HUES6 (cell line): ENCODE data around the gene TGM3.

Source experiments
- H3K27ac ChIP-seq: 2 replicates; pipeline ENCODE4 v1.7.0; 2013; ENCODE audit warnings: low read depth, mild to moderate bottlenecking, low read length, inconsistent platforms
- H3K27me3 ChIP-seq: 2 replicates; pipeline ENCODE4 v1.6.1; 2013; ENCODE audit warnings: low read length; ENCODE audit not compliant: control insufficient read depth, insufficient read depth
- H3K36me3 ChIP-seq: 2 replicates; pipeline ENCODE4 v1.6.1; 2013; ENCODE audit warnings: low read length; ENCODE audit not compliant: control insufficient read depth, insufficient read depth
- H3K4me1 ChIP-seq: 2 replicates; pipeline ENCODE4 v1.6.1; 2013; ENCODE audit warnings: low read length; ENCODE audit not compliant: control insufficient read depth, insufficient read depth
- H3K4me3 ChIP-seq: 2 replicates; pipeline ENCODE4 v1.5.1; 2013; ENCODE audit warnings: low read depth, low read length
- H3K9ac ChIP-seq: one replicate; pipeline ENCODE4 v1.6.1; 2013; ENCODE audit warnings: mild to moderate bottlenecking, low read length
- H3K9me3 ChIP-seq: 2 replicates; pipeline ENCODE4 v1.6.1; 2013; ENCODE audit warnings: low read depth, low read length; ENCODE audit not compliant: control insufficient read depth, insufficient read depth

TGM3 gene

DNA sequence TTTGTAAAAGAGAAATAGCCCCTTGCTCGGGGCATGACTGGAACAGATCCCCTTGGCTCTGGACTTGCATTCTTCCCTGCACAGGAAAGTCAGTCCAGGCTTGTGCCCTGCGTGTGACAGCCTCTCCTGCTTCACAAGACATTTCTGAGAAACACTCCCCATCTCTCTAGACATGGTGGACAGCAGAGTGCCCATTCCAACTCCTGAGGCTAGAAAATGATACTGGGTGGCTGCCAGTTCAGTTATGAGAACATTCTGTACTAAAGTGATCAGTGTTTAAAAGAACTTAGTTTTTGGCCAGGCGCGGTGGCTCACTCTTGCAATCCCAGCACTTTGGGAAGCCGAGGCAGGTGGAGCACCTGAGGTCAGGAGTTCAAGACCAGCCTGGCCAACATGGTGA is 41.3 kb downstream of the TGM3 start:
- no peak overlapping the region for H3K27ac ChIP-seq

DNA sequence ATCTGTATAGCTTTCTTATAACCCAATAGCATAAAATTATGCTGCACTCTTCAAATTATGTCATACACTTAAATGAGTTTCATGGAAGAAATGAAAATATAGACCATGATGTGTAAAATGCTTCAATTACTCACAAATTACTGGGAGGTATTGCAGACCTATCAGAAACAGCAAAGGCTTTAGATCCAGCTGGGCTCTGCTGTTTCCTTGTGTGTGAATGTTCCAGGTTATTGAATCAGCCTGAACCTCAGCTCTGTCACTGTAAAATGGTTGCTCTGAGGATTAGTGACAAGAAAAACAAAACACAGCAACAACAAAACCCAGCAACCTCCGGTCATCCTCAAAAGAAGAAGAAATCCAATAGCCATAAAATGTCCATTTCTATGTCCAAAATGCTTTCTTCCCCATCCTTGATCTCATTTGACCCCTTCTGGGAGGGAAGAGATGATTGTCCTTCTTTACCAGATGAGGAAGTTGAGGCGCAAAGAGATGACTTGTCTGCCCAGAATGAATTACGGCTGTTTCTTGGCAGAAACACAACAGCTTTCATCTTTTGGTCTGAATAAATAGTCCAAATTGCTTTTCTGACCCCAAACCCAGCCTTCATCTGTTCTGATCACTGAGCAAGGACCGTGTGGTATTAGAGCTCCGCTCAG is 42.7 kb downstream of the TGM3 start:
- H3K9ac ChIP-seq = no peak overlapping the region
- no peaks in the 10 kb centered on the region for H3K36me3 ChIP-seq
- no peaks in the 10 kb centered on the region for H3K9me3 ChIP-seq
- no peaks in the 10 kb centered on the region for H3K27me3 ChIP-seq
- no peaks in the 10 kb centered on the region for H3K4me1 ChIP-seq
- no peak overlapping the region for H3K27ac ChIP-seq
- H3K4me3 ChIP-seq = no peak overlapping the region

More for the DNA sequence above, 41.3 kb downstream of the TGM3 start:
- no peaks in the 10 kb centered on the region for H3K4me1 ChIP-seq
- H3K4me3 ChIP-seq = no peak overlapping the region
- no peak overlapping the region for H3K9ac ChIP-seq
- no peaks in the 10 kb centered on the region for H3K27me3 ChIP-seq
- no peaks in the 10 kb centered on the region for H3K36me3 ChIP-seq
- no peaks in the 10 kb centered on the region for H3K9me3 ChIP-seq

DNA sequence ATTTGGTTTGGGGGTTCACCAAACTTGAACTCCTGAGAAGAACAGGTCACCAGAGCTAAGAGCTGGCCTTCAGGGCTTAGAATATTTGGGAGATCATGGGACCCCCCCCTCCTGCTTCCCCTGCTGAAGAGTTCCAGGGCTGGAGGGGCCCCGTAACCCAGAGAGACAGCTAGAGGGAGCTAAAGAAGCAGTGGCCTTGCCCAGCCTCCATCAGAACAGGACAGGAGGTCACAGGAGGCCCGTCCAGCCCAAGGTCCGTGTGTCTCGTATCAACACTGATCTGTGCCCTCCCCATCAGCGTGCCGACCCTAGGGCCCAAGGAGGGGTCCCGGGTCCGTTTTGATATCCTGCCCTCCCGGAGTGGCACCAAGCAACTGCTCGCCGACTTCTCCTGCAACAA is 44.3 kb downstream of the TGM3 start:
- H3K36me3 ChIP-seq = no peaks in the 10 kb centered on the region
- no peaks in the 10 kb centered on the region for H3K4me1 ChIP-seq
- H3K9me3 ChIP-seq = no peaks in the 10 kb centered on the region
- H3K27me3 ChIP-seq = no peaks in the 10 kb centered on the region
- no peak overlapping the region for H3K9ac ChIP-seq
- no peak overlapping the region for H3K4me3 ChIP-seq
- no peak overlapping the region for H3K27ac ChIP-seq

DNA sequence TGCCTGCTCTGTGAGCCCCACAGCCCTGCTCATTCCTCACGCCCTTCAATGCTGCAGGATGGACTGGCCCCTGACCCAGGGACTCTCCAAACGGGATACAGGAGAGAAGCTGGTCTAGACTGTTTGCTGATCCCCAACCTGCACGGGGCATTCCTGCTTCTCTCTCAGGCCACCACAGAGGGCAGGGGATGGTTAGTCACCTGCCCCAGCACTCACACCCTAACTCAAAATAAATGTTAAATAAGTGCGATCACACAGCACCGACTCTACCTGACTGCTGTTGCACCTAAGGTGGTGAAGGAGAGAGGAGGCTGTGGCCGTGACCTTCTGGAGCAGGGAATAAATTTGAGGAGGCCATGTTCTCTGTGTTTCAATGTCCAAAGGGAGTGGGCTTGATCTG is 45.0 kb downstream of the TGM3 start:
- Histone ChIP-seq H3K4me1 (no peaks in the 10 kb centered on the region), H3K9me3 (no peaks in the 10 kb centered on the region), H3K27ac (no peak overlapping the region), H3K36me3 (no peaks in the 10 kb centered on the region), H3K9ac (no peak overlapping the region), H3K4me3 (no peak overlapping the region), H3K27me3 (no peaks in the 10 kb centered on the region)

DNA sequence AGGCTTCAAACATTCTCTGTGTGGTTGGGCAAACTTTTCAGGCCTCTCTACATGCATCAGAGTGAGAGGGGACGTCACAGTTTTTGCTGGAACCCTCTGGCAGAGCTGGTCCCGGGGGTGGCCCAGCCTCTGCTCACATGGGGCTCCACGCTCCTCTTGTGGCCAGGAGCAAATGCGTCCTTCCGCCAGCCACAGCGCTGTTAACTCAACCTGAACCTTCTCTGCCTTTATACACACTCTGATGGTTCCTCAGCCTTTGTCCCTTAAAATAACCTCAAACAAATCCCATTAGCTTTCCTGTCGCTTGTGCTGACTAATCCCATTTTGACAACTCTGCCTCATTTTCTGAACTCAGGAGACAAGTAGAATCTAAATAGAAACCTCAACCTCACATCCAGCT is 45.5 kb downstream of the TGM3 start:
- H3K27ac ChIP-seq = no peak overlapping the region
- H3K27me3 ChIP-seq = no peaks in the 10 kb centered on the region
- H3K4me1 ChIP-seq = no peaks in the 10 kb centered on the region
- H3K9ac ChIP-seq = no peak overlapping the region
- H3K9me3 ChIP-seq = no peaks in the 10 kb centered on the region
- no peaks in the 10 kb centered on the region for H3K36me3 ChIP-seq
- no peak overlapping the region for H3K4me3 ChIP-seq

DNA sequence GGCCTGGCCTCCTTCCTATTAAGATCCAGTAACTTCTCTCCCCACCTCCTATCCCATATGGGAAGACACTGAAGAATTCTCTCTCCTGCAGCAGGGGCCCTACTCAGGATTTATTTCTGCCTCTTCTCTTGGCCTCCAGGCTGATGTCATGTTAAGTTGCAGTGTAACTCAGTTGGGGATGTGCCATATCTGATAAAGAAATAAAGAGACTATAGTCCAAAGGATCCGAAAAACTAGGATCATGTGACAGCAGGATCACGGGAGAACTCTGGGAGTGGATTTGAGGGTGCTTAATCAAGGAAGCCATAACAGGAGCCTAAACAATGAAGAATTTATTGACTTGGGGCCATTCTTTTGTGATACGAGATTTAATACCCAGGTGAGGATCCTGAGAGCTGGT is 46.4 kb downstream of the TGM3 start:
- Histone ChIP-seq H3K36me3 (no peaks in the 10 kb centered on the region), H3K4me1 (no peaks in the 10 kb centered on the region), H3K9me3 (no peaks in the 10 kb centered on the region), H3K9ac (no peak overlapping the region), H3K27me3 (no peaks in the 10 kb centered on the region), H3K27ac (no peak overlapping the region), H3K4me3 (no peak overlapping the region)

DNA sequence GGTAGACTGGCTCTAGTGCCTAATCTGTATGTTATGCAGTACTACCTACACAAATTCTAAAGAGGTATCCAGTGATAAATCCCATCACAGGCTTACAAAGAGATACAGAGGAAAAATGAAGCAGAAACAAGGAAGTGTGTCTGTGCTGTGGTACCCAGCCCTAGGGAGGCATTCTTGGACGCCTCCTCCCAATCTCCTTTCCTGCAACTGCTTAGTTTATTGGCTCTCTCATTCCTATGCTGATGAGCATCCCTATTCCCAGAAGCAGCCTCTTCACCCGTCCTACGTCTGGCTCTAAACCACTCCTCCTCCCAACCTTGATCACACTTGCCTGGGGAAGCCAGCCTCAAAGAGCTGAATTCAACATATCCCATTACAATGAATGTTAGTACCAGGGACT is 50.4 kb downstream of the TGM3 start:
- no peaks in the 10 kb centered on the region for H3K36me3 ChIP-seq
- H3K27me3 ChIP-seq = no peaks in the 10 kb centered on the region
- no peak overlapping the region for H3K27ac ChIP-seq
- H3K9me3 ChIP-seq = no peaks in the 10 kb centered on the region
- no peaks in the 10 kb centered on the region; the same call in 1 of the 2 replicates for H3K4me1 ChIP-seq
- no peak overlapping the region for H3K4me3 ChIP-seq
- no peak overlapping the region for H3K9ac ChIP-seq

DNA sequence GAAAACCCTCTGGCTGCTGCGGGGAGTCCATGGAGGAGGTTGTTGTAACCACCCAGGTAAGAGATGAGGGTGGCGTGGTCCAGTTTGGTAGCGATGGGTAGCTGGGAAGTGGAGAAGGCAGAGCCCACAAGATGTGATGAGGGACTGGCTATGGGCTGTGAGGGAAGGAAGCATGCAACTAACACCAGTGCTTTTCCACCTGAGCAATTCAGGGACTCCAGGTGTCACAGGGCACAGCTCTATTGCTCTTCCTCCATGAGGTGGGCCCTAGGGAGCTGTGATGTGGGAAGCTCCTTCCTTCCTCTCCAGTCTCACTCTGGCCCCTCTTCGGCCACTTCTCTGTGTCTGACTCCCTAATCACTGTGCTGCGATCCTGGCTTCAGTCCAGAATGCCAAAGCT is 52.5 kb downstream of the TGM3 start:
- Histone ChIP-seq H3K27me3 (no peaks in the 10 kb centered on the region), H3K4me3 (no peak overlapping the region), H3K27ac (no peak overlapping the region), H3K9ac (no peak overlapping the region), H3K9me3 (0 out of 2 replicates have a peak, but pooled peaks cover under 1% of the 10 kb centered on the region), H3K36me3 (no peaks in the 10 kb centered on the region), H3K4me1 (peaks cover 1% of the 10 kb centered on the region; the same call in 1 of the 2 replicates)

DNA sequence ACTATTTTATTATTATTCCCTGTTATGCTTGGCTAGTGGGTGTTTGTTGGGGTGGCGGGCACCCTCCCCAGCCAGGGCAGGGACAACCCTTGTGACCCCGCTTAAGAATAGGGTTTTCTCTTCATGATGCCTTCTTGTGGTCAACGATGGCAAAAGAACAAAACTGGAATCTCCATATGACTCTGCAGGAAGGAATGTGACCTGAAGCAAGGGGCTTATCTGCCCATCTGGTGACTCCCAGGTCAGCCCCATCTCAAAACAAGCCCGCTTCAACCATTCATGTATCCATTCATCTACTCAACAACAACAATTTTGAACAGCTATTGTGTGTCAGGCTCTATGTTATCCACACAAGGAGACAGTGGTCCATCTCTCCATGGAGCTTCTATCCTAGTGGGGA is 54.0 kb downstream of the TGM3 start:
- Histone ChIP-seq H3K9me3 (0 out of 2 replicates have a peak, but pooled peaks cover 3% of the 10 kb centered on the region), H3K27ac (no peak overlapping the region), H3K36me3 (no peaks in the 10 kb centered on the region)

DNA sequence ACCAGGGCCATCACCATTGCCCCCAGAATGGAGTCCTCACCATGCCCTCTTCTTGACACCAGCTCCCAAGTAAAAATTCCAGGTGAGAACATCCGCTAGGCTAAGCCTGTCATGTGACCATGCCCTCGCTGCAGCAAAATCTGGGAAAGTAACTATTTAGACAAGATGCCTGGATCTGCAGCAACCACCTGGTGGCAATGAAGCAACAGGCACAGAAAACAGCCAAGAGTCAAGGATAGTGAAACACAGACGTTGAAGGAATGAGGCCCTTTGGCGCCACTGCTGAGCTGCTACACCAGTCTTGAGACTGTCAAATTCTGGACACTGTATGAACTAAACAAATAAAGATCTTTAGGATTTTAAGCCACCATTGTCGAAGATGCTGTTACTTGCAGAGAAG is 54.8 kb downstream of the TGM3 start:
- Histone ChIP-seq H3K36me3 (no peaks in the 10 kb centered on the region), H3K4me3 (no peak overlapping the region), H3K9ac (no peak overlapping the region), H3K27me3 (no peaks in the 10 kb centered on the region), H3K9me3 (0 out of 2 replicates have a peak, but pooled peaks cover 3% of the 10 kb centered on the region), H3K4me1 (peaks cover 3% of the 10 kb centered on the region; the same call in 1 of the 2 replicates), H3K27ac (no peak overlapping the region)

More for the DNA sequence above, 54.0 kb downstream of the TGM3 start:
- no peak overlapping the region for H3K4me3 ChIP-seq
- no peak overlapping the region for H3K9ac ChIP-seq
- H3K4me1 ChIP-seq = peaks cover 3% of the 10 kb centered on the region; the same call in 1 of the 2 replicates
- no peaks in the 10 kb centered on the region for H3K27me3 ChIP-seq

DNA sequence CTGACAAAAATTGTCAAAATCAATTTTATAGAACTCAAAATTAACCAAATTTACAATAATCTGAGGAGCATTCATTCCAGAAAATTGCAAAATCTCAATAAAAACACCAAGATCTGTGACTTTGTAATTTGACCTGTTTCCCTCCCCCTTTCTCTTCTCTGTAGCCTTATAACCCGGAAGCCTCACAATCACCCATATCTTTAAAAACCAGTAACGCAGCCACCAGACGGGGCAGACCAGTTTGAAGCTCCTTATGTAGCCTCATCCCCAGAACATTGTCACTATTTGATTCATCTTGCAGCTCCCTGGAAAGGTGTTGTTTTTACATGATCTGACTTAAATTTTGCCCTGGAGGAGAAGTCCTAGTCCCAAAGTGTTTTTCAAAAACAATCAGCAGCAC is 57.4 kb downstream of the TGM3 start:
- H3K4me1 ChIP-seq = peaks cover 3% of the 10 kb centered on the region; the same call in 1 of the 2 replicates
- H3K36me3 ChIP-seq = no peaks in the 10 kb centered on the region
- H3K27me3 ChIP-seq = no peaks in the 10 kb centered on the region
- no peak overlapping the region for H3K4me3 ChIP-seq
- no peak overlapping the region for H3K9ac ChIP-seq
- 0 out of 2 replicates have a peak, but pooled peaks cover 3% of the 10 kb centered on the region for H3K9me3 ChIP-seq
- no peak overlapping the region for H3K27ac ChIP-seq
